ENCODE measurements around the gene ATP8A2. TPM values are rescaled to one million over a fixed set of nuclear protein-coding genes. Genes with fewer than 3 reads are reported as not detected.

The ATP8A2 gene
- total and polyA plus RNA-seq, 2 of the 8 experiments (the other 6 are each of a cell fraction or from before 2014, with no cell fraction given): 2.4 to 8.3 TPM

DNA sequence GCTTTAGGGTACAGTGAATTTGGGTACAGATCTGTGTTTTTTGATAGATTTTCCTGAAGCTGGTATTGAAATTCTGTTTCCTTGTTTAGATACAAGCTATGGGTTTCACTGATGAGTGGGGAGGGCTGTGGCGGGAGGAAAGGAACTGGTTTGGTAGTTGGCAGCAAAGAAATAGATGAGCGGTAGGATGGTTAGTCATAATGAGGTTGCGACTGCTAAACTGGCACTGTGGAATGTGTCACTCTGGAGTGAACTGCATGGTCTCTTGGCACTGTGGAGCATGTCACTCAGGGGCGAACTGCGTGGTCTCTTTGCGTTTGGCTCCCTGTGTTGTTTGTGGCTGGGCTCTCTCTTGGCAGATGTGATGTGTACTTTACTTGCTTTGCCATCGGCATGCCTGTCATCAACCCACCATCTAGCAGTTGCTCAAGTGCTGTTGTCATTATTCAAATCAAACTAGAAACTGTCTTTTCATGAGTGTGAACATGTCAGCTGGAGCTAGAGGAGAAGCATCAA, 82.1 kb downstream of the ATP8A2 start (continued):
- TF ChIP-seq USF2 (IDR thresholded peaks at IDR 0.05; ENCODE audit: low read length) (no peak), CTBP2 (IDR thresholded peaks at IDR 0.05; ENCODE audit: borderline replicate concordance, insufficient read depth, insufficient read length, low read length) (no peak), BACH1 (IDR thresholded peaks at IDR 0.05; ENCODE audit: low read length) (no peak)

All from H1 (cell line).